H1 (cell line): ENCODE results near the gene OR1I1.

Experiments used
- CEBPB ChIP-seq: IDR thresholded peaks from 2 replicates; pipeline ENCODE4 v1.6.1; 2012; ENCODE audit warnings: low read depth, low read length
- CTCF ChIP-seq, 3 experiments: IDR thresholded peaks; 1 replicate in 2 of 3; 2 replicates in 1 of 3; pipeline versions ENCODE4 v1.5.1 to v1.6.1; 2011; ENCODE audit warnings: low read length in 3 of 3, mild to moderate bottlenecking in 3 of 3, inconsistent platforms in 2 of 3, low read depth in 1 of 3, moderate library complexity in 1 of 3; ENCODE audit not compliant: insufficient read depth in 1 of 3; ENCODE audit errors: control extremely low read depth in 1 of 3
- EP300 ChIP-seq, 2 experiments: IDR thresholded peaks; 1 replicate in 1 of 2; 2 replicates in 1 of 2; pipeline ENCODE4 v1.6.1; 2011 to 2012; ENCODE audit warnings: low read depth in 2 of 2, low read length in 2 of 2, mild to moderate bottlenecking in 2 of 2, borderline replicate concordance in 1 of 2, inconsistent platforms in 1 of 2, moderate library complexity in 1 of 2
- JUND ChIP-seq: IDR thresholded peaks from 2 replicates; pipeline ENCODE4 v1.6.1; 2011; ENCODE audit warnings: mild to moderate bottlenecking, improper control_type of control experiment, low read length
- POLR2A ChIP-seq, 2 experiments: IDR thresholded peaks; 1 replicate in 1 of 2; 2 replicates in 1 of 2; pipeline ENCODE4 v1.6.1; 2011; ENCODE audit warnings: low read depth in 2 of 2, low read length in 2 of 2, mild to moderate bottlenecking in 2 of 2; ENCODE audit errors: control extremely low read depth in 1 of 2
- RAD21 ChIP-seq, 2 experiments: IDR thresholded peaks in 1 of 2; conservative IDR thresholded peaks in 1 of 2; 2 replicates each; pipeline ENCODE4 v1.6.1; 2011; ENCODE audit warnings: low read depth in 2 of 2, low read length in 2 of 2, improper control_type of control experiment in 1 of 2, inconsistent platforms in 1 of 2, mild to moderate bottlenecking in 1 of 2, moderate library complexity in 1 of 2

- TF ChIP-seq CEBPB (no peak), RAD21 (IDR thresholded peaks at IDR 0.05 in 1 of 2, conservative IDR thresholded peaks at IDR 0.05 in 1 of 2; ENCODE audit: low read depth in 2 of 2, low read length in 2 of 2) (no peak), JUND (no peak), CTCF (IDR thresholded peaks at IDR 0.05; ENCODE audit: control extremely low read depth in 1 of 3, insufficient read depth in 1 of 3, low read depth in 1 of 3, low read length in 3 of 3) (no peak), EP300 (IDR thresholded peaks at IDR 0.05; ENCODE audit: borderline replicate concordance in 1 of 2, low read depth in 2 of 2, low read length in 2 of 2) (no peak), POLR2A (IDR thresholded peaks at IDR 0.05; ENCODE audit: control extremely low read depth in 1 of 2, low read depth in 2 of 2, low read length in 2 of 2) (no peak)
Measured at GRCh38 chr19:15108145-15108844, 26.3 kb downstream of the OR1I1 start.
